NCI-H345 treated with DMSO at 0.1 percent for 48 hours (cell line): ENCODE data around the gene AGAP1.

ENCODE experiments used
- DNase-seq: peaks from one replicate; lab custom pipeline; 2025; ENCODE audit not compliant: unreplicated experiment; lab: John Stamatoyannopoulos, UW

The AGAP1 gene

DNA sequence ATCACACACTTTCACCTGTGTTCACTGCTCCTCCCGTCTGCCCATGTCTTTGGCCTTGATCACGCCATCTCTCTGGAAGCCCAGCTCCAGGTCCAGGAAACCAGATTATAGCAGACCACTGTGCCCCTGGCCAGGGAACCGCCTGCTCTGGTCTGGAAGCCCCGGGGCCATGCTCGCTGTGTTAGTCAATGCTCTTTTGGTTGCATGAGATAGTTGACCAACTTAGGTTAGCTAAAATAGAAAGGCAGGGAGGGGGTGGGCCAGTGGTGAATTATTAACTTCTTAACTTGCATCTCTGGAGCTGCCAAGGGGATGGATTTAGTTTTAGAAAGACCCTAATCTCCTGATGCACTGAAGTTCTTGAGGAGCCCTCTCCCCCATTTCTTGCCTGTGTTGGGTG is 232.7 kb downstream of the AGAP1 start:
- DNase-seq, result no peak

DNA sequence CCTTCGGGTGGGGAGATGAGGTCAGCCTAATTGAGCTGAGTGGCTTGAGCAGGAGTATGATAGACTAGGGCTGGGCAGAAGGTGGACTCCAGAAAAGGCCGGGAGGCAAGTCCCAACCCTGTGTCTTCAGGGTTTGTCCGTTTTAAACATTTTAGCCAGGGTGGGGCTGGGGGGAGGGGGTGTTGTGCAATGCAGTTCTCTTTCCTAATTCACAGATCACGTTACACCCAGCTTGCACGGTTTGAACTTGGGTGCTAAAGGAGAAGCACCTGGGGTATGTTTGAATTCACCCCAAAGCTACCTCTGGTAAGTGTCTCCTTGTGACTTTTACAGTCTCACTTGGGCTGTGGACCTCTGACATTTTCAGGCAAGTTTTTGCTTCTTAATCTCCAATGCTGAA is 233.3 kb downstream of the AGAP1 start:
- no peak for DNase-seq

DNA sequence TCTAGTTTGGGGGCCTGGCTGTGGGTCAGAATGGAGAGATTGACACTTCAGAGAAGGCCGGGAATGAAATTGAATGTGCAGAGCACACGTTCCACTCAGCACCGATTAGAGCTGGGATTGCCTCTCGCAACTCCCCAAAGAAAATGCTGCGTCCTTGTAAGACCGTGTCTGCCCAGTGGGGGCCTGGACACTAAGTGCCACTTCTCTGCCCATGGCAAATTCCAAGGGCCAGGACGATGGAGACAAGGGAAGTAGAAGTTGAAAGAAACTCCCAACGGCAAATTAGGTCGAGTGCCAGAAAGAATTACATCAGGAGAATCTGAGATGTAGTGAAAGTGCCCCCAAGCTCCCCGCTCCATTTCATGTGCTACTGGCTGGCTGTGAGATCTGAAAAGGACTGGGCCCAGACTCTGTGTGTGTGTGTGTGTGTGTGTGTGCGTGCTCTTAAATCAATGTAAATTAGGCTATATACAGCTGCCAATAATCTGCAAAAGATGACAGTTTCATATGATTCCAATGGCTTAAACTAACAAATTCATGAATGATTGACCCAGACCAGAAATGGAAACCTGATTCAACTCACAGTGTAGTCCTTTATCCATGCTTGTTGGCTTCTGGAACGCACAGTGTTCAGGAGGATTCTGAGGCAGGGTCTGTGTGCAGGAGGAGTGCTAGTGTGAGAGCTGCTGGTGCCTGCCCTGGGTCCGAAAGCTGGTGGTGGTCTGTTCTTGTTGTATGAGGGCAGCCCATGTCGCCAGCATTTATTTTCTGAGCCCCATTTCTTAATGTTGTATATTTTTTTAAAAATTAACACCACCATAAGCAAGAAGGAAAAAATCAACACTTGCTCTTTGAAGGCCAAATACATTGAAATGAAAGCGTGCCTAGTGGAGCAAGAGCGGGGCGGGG is 234.3 kb downstream of the AGAP1 start:
- DNase-seq, result no peak

DNA sequence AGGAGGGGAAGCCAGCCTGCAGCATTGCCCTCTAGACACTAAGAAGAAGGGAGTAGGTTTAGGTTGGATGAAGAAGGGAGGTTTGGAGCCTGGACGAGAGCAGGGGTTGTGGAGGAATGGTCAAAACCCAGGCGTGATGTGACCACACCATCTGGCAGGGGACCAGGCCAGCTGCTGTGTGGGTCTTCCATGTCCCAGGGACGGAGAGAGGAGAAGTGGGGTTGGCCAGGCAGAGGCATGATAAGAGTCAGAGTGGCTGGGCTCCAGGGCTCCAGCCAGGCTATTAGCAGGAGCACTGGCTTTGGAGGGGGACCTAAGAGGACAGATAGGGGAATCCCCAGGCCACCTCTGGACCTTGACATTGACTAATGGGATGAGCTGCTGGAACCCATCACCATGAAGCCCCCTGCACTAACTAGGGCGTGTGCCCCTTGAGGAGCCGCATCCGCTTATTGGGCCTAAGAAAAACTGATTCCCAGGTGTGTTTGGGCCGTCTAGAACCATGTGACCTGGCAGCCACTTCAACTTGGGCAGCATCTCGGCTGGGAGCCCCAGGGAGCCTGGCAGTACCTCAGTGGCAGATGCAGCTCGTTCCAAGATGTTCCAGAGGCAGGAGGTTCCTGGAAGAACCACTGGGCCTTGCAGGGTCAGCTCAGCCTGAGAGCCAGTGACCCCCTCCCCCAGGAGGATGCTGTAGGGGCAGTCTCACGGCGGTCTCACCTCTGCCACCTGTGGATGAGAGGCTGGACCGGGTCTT is 235.1 kb downstream of the AGAP1 start:
- DNase-seq, result no peak

DNA sequence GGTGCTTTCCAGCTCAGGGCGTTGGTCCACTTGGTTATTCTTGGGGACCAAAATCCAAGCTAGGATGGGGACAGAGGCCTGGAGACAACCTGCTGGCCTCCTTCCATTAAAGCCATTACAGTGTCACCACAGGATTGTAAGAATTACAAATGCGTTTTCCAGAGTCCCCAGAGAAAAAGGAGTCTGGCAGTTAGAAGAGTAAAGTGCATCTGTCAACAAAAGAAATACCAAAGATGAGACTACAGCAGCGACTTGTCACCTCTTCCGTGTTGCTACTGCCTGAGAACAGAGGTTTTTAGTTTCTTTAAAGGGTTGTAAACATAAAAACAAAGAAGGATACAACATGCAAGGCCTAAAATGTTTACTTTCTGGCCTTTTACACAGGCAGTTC is 235.7 kb downstream of the AGAP1 start:
- no peak for DNase-seq

DNA sequence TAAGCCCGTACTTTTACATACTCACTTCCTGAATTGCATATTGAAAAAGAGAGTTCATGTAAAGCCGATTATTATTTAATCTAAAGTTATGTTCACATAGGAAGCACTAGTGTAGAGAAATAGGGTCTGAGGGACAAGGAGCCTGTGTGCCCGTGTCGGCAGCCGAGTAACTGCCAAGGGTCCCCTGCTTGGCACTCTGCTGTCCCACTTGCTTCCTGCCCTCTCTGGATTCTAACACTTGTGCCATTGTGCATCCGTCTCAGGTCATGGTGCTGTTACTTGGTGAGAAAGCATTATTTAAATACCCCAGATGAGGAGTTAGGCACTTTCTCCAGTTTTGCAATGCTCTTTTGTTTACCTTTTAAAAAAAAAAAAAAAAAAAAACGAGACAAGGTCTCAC is 236.3 kb downstream of the AGAP1 start:
- DNase-seq, result no peak

DNA sequence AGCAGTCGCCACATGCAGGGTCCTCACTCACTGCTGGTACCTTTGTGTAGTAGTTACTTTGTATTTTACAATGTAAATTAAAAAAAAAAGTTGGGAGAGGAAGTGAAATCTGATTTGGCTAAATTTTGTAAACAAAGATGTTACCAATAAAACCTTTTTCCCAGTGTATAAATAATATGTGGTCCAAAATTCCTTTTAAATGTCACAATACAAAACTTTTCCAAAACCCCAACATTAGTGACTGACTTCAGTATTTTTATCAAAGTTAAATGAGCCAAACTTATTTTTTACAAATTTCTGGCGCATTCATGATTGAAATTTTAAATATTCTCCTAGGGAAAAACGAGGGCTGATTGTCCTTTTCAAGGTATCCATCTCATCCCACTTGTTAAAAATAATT is 239.9 kb downstream of the AGAP1 start:
- no peak for DNase-seq

DNA sequence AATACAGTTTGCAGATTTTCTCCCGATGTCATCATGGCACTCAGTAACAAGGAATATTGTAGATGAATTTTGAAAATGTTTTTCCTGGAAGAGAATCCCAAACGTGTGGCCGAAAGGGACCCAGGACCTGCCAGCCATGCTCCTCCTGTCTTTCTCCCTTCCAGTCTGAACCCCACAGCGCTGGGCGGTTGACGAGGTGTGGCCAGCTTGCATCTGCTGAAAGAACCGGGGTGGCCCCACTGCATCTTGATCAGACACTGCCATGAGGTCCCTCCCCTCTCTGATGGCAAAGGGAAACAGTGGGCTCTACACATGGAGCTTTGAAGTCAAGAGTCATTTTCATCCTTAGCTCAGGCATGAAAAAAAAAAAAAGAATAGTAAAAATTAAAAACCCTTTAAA is 240.3 kb downstream of the AGAP1 start:
- no peak for DNase-seq

DNA sequence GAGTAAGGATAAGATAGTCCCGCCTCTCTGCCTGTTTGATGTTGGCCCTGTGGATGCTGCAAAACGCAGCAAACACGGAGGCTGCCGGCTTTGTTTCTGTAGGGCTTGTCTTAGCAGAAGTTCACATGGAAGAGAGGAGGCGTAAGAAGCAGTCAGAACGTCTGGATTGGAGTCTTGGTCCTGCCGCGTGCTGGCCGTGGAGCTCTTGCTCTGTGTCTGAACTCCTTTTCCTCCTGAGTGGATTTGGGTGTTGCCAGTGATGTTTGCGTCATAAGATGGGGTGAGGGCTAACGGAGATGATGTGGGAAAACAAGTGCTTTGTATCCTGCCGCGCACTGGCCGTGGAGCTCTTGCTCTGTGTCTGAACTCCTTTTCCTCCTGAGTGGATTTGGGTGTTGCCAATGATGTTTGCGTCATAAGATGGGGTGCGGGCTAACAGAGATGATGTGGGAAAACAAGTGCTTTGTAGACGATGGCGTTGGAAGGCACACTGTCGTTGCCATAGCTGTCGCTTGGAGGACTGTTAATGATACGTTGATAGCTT is 240.9 kb downstream of the AGAP1 start:
- no peak for DNase-seq

DNA sequence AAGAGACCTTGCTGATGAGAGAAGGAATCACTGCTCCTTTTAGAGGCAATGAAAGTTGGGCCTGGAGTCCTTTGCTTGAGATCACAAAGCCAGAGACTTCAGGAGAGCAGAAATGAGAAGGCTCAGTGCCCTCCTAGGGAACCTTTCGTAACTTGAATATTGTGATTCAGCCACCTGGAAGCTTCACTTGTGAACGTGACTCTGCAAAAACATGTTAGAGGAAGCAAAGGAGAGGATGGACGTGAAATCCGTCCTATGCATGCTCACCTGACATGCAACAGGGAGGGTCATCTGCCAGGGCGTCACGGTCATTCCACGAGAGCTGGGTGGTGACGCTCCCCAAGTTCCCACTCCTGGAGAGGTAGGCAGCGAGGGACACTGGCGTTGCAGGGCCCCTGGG is 243.6 kb downstream of the AGAP1 start:
- DNase-seq, result no peak

DNA sequence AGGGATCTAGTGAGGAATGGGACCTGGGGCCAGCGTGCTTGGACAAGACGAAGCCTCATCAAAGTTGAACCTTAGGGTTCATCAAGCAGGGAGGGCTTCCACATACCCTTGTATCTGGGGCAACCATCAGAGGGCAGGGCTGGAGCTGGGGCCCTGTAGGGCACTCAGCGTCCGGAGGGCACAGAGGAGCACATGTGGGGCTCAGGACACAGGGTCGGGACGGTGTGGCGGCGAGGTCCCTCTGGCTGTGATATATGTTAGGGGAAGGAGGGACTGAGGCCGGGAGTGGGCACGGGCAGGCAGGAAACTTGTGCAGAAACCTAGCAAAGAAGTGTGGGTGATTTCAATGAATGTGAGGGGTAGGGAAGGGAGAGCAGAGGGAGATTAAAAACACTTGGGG is 244.0 kb downstream of the AGAP1 start:
- DNase-seq, result no peak

DNA sequence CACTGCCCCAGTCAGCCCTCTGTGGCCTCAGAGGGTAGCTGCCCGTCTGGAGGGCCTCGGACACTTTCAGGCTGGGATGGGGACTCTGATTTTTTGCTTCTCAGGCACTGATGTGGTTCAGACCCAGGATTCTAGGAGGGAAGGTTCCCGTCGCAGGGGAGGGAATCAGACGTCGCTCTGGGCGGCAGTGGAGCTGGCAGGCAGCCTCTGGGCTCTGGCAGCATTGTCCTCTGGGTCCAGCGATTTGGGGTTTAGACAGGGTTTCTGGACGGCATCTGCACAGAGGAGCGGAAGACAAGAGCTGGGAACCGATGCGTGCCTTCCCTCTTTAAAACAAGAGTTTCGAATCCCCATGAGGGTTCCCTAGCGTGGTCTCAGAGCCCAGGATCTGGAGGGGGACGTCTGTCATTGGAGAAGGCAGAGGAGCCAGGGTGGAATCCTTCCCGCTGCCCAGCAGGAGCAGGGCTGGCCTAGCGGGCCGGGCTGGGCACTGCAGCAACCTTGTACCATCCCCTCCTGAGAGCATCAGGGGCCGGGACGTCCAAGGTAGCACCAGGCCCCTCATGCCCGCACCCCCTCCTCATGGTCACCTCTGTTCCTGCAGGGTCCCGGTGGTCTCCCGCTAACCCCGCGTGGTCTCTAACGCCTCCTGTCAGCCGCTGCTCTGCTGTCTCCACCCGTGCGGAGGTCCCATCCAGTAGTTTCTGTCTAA is 246.0 kb downstream of the AGAP1 start:
- DNase-seq, result no peak

DNA sequence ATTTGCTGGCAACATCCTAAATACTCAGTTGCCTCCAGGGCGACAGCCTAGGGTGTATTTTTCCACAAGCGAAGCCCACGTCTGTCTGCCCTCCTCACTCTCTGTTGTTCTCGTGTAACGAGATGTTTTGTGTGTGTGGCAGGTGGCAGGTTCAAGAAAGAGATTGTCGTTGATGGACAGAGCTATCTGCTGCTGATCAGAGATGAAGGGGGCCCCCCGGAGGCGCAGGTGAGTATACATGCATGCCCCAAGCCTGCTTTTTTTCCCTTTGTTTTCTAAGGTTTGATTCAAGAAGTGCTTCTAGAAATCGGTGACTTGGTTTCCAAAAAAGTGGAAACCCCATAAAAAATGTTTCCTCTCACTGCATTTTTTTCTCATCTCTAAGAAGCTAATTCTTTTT is 247.0 kb downstream of the AGAP1 start:
- peak; percentile 41 for DNase-seq

DNA sequence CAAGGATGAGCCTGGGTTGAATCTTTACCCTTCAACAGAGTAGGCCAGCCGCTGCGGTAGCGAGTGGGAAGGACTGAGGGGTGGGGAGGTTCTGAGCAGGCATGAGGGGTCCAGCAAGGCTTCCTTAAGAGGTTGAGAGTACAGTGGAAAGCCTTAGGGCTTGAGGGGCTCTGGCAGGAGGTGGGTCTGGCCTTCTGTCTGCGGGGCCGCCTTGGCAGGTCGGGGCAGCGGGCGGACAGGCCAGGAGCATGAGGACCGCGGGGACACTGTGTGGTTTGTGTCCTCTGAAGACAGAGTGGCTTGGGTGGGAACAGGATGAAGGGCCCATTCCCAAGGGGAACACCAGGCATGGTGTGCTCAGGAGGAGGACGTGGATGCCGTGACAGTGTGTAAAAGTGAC is 250.3 kb downstream of the AGAP1 start:
- DNase-seq, result no peak

DNA sequence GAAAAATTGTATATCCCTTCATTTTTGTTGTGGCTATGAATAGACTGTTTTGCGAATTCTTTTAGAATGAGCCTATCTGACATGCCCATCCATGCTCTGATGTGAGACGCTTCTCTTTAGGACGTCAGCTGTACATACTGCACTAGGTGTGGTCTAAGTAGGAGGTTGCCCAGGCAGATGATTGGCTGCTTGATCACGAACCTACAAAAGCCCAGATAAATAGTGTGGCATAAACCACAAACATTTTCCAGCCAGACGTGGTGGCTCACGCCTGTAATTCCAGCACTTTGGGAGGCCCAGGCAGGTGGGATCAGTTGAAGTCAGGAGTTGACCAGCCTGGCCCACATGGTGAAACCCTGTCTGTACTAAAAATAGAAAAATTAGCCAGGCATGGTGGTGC is 251.8 kb downstream of the AGAP1 start:
- DNase-seq, result no peak

DNA sequence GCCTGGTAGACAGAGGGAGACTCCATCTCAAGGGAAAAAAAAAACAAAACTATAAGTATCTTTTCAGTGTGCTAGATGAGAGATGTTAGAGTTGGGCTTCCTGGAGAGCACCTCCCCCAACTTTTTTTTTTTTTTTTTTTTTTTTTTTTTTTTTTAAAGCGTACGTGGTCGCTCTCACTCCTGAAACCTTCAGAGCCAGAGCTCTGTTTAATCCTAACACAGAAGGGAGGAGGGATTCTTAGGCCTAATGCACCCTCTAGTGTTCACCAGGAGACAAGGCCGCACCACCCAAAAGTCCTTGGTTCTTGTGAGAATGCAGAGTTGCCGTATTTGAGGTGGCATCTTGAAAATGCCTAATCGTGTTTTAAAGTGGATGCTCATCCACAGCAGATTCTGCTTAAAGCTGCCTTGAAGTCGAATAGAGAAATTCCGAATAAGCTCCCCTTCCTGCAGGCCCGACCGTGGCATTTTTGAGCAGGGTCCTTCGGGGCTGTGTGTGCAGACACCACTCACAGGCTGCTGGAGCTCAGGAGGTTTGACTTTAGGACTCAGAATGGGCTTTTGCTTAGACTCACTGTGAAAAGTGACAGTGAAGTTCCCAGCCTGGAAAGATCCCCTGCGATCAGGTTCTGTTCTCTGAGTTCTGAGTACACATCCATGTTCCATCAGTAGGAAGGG is 252.6 kb downstream of the AGAP1 start:
- DNase-seq, result peak; percentile 37

DNA sequence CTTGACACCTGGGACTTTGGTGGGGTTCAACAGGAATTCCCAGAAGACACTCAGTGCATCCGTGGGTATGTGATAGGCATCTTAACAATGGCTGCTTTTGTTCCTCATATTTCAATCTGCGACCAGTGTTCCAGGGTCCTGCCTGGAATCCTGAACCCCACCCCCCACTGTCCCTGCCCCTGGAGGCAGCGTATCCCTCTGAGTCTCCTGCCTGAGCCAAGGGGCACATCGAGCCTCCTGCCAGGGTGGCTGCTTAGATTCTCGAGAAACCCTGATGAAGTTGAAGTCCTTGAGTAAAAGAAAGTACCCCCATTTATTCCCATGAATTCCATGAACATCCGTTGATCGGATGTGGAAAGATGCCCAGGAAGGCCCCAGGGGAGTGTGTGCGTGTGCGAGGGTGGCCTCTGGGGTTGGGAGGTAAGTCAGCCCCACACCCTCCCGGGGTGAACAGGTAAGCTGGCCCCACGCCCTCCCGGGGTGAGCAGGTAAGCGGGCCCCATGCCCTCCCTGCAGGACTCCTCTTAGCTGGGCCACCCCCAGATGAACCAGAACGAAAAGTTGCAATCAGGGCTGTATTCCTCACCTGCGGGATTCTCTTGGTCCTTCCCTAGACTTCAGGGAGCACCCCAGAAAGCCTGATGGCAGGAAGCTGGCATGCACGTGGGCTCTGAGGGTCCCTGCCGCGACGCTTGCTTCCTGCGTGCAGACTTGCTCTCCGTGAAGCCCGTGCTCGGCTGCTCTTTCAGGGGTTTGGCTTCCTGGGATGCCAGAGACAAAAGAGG is 253.3 kb downstream of the AGAP1 start:
- DNase-seq, result no peak

DNA sequence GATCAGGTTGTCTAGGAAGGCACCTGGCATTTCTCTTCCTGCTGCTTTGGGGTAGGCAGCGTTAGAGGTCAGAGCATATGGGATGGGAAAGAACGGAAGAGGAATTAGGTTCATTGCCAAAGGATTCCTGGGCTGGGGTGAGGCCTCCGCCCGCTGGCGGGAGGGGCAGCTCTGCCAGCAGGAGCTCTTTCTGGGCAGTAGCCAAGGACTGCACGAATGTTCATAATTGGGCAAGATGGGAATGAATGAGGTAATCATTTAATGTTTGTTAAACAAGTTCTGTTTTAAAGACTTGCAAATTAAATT is 253.9 kb downstream of the AGAP1 start:
- DNase-seq, result no peak

DNA sequence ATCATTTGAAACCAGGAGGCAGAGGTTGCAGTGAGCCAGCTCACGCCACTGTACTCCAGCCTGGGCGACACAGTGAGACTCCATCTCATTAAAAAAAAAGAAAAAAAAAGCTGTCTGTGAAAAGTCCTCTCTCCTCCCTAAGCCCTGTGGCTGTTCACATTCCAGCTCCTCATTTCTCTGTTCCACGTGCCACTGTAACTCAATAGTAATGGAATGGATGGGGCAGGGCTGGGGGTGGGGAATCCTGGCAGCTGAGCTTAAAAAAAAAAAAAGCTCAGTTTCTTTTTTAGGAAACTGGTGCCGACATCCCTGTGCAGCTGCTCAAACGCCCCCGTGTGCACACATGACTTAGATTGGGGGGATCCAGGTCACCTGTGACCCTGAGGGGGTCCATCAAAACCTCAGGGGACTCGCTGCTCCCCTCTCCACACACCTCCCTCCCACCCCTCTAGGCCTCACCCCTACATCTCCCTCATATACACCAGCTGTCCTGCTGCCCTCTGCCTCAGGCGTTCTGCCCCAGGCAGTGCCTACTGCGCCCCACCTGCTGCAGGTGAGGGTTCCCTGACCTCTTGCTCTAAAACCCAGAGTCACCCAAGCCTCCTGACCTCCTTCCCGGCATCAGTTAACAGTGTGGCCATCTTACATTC is 255.4 kb downstream of the AGAP1 start:
- DNase-seq, result no peak

DNA sequence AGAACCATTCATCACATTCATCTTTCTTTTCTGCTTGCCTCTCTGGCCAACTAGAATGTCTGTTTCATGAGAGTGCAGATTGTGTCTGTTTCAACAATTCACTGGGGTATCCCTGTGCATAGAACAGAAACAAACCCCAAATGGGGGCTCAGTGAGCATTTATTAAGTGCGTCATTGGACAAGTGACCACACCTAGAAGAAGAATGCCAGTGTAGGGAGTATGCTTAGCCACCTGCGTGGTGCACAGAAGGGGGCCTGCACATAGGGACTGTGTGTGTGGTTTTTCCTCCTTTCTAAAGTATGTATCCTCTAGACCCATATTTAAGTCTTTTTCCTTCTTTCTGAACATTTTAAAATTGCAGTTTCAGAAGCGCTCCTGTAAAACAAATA is 255.9 kb downstream of the AGAP1 start:
- DNase-seq, result no peak
